Mammary epithelial cell (primary cell): Measurements from ENCODE around the gene FOXN3.

Experiments
- EZH2 ChIP-seq: IDR thresholded peaks from 2 replicates; pipeline ENCODE4 v1.6.1; 2012; ENCODE audit warnings: low read length, inconsistent platforms, borderline replicate concordance
- TF ChIP-seq, protein P1 (sequence below), 2 donors: IDR thresholded peaks in 1 of 2; conservative IDR thresholded peaks in 1 of 2; 2 replicates each; pipeline ENCODE4 v1.5.1; 2011 to 2012; ENCODE audit warnings: inconsistent platforms in 2 of 2, low read length in 2 of 2, mild to moderate bottlenecking in 2 of 2, control low read depth in 1 of 2, low read depth in 1 of 2; ENCODE audit not compliant: insufficient read depth in 1 of 2; ENCODE audit errors: extremely low read depth in 1 of 2

DNA sequence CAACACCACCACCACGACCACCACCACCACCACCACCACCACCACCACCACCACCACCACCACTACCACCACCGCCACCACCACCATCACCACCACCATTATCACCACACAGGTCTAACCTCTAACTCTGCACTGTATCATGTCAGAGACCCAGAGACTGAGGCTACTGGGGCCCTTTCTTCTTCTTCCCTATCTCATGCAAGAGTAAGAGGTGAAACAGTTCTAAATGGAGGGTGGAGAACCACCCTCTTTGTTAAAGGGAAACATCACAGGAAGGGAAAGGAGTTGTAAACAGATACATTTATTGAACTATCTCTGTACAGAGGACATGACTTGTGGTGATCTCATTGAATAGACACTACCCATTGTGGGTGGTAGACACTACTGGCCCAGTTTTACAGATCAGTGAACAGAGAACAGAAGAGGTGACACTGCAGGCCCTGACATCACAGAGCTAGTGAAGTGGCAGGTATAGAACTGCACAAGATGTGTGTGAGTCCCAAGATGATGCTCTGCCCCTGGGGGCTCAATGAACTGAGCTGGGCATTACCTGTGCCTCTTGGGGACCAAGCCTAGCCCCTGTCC is 91.6 kb downstream of the FOXN3 start:
- TF ChIP-seq, protein P1, sequence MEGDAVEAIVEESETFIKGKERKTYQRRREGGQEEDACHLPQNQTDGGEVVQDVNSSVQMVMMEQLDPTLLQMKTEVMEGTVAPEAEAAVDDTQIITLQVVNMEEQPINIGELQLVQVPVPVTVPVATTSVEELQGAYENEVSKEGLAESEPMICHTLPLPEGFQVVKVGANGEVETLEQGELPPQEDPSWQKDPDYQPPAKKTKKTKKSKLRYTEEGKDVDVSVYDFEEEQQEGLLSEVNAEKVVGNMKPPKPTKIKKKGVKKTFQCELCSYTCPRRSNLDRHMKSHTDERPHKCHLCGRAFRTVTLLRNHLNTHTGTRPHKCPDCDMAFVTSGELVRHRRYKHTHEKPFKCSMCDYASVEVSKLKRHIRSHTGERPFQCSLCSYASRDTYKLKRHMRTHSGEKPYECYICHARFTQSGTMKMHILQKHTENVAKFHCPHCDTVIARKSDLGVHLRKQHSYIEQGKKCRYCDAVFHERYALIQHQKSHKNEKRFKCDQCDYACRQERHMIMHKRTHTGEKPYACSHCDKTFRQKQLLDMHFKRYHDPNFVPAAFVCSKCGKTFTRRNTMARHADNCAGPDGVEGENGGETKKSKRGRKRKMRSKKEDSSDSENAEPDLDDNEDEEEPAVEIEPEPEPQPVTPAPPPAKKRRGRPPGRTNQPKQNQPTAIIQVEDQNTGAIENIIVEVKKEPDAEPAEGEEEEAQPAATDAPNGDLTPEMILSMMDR (conservative IDR thresholded peaks at IDR 0.05 in 1 of 2, IDR thresholded peaks at IDR 0.05 in 1 of 2; ENCODE audit: extremely low read depth in 1 of 2, insufficient read depth in 1 of 2, low read depth in 1 of 2, low read length in 2 of 2): no peak
- TF ChIP-seq EZH2: no peak
